ENCODE results near the gene OR5T2. TPM values are rescaled to one million over a fixed set of nuclear protein-coding genes. Genes with fewer than 3 reads are reported as not detected.

Gene OR5T2
- not detected in 2 replicates for total RNA-seq

DNA sequence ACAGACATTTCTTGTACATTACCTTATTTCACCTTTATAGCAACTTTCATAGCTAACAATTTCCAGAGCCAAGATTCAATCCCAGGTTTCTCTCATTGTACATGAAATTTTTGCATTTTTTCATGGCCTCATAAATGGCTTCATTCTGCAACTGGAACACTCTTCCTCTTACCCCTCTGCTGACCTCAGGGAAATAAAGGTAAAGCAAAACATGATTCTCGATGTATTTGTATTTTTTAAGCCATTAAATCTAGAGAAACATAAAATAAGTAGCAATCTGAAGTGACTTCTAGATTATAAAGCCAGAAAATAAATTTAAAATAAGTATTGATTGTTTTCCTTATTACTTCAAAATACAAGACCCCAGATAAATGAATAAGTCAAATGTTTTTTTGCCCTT lies at the start of gene OR5T2:
TSS of gene OR5T2 (minus strand) at position 101 of the 400 bp plus-strand sequence. CDS start 1,193 bp downstream, outside the sequence.

DNA sequence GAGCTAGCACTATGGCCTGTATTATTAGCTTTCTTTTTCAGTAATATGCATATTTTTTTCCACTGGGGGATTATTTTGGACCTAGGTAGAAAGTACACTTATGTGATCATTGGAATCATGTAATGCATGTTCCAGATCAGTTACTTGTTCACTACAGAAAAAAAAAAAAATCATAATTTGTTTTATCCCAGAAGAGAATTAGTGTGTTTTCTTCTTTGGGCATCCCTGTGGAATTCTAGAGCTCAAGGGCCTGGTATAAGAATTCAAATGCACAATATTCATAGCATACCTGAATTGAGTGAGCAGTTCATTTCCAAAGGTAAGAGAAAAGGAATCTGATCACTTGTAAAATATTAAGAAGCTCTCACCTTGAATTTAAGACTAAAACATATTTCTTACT lies 39.8 kb upstream of the OR5T2 start, which contains the start of gene OR5T1:
TSS of gene OR5T1 (plus strand) at position 301 of the 400 bp plus-strand sequence. CDS start 1,485 bp downstream, outside the sequence.

DNA sequence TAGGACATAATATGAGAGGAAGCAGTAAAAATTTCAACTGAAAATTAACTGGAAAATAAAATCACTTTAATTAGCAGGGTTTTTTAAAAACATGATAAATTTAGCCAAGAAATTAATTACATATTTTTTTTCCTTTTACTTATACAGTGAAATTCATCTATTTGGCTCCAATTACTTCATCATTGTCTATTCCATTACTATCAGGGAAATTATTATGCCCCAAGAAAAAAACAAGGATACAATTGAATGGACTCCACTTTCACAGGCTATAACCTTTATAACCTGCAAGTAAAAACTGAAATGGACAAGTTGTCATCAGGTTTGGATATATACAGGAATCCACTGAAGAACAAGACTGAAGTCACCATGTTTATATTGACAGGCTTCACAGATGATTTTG lies 17.9 kb upstream of the OR5T2 start, which contains the start of gene OR5T3:
TSS of gene OR5T3 (plus strand) at position 301 of the 400 bp plus-strand sequence. CDS start at position 301, 0 bp downstream.

Other genes with a start within 250 kb of the OR5T2 start
- not detected in 2 replicates for gene OR5F1, start 239.6 kb downstream of the OR5T2 start, total RNA-seq
- not detected in 2 replicates for gene OR5AS1, start 206.6 kb downstream of the OR5T2 start, total RNA-seq
- not detected in 2 replicates for gene OR8I2, start 140.9 kb downstream of the OR5T2 start, total RNA-seq
- gene OR8H2, start 130.6 kb downstream of the OR5T2 start, total RNA-seq = not detected in 2 replicates
- not detected in 2 replicates for gene OR8H3, start 111.9 kb downstream of the OR5T2 start, total RNA-seq
- gene OR8J3, start 94.1 kb downstream of the OR5T2 start, total RNA-seq = not detected in 2 replicates
- gene OR8K5, start 73.9 kb downstream of the OR5T2 start, total RNA-seq = not detected in 2 replicates
- gene OR5J2, start 57.6 kb downstream of the OR5T2 start, total RNA-seq = not detected in 2 replicates
- gene OR5T3, start 18.0 kb upstream of the OR5T2 start, total RNA-seq = not detected in 2 replicates
- not detected in 2 replicates for gene OR5T1, start 39.9 kb upstream of the OR5T2 start, total RNA-seq
- not detected in 2 replicates for gene OR8H1, start 58.0 kb upstream of the OR5T2 start, total RNA-seq
- not detected in 2 replicates for gene OR8K3, start 80.9 kb upstream of the OR5T2 start, total RNA-seq
- gene OR8K1, start 111.8 kb upstream of the OR5T2 start, total RNA-seq = not detected in 2 replicates
- gene OR8J1, start 120.0 kb upstream of the OR5T2 start, total RNA-seq = not detected in 2 replicates
- gene OR8U1, start 141.4 kb upstream of the OR5T2 start, total RNA-seq = not detected in 2 replicates
- not detected in 2 replicates for gene OR5AL1, start 178.4 kb upstream of the OR5T2 start, total RNA-seq
- gene OR5M3, start 239.1 kb upstream of the OR5T2 start, total RNA-seq = not detected in 2 replicates

Data from thoracic aorta endothelial cell (primary cell).